Fibroblast of villous mesenchyme (primary cell): ENCODE measurements around the gene DESI1. TPM values are rescaled to one million over a fixed set of nuclear protein-coding genes. Genes with fewer than 3 reads are reported as not detected.

ENCODE experiments used
- DNase-seq: peaks from one replicate; pipeline ENCODE4 v3.0.0-alpha.2; 2010; ENCODE audit warnings: low read depth
- H3K4me3 ChIP-seq: 2 replicates; pipeline ENCODE4 v1.5.1; 2011; ENCODE audit warnings: low read depth, mild to moderate bottlenecking, low read length
- CTCF ChIP-seq: IDR thresholded peaks from 2 replicates; pipeline ENCODE4 v1.5.1; 2012; ENCODE audit warnings: low read depth, mild to moderate bottlenecking, low read length; ENCODE audit not compliant: insufficient read depth
- total RNA-seq: library from RNA; depleted of rRNA; stranded (reverse); fragments of >200 nt; gene quantifications from 2 replicates; pipeline ENCODE4 v1.2.3, GENCODE V29; 2012

The DESI1 gene
- total RNA-seq, 1 donor = 27.6 TPM

- DNase-seq = peak; percentile 86
- no peak overlapping the region for H3K4me3 ChIP-seq
- TF ChIP-seq CTCF = no peak
Measured at GRCh38 chr22:41565403-41566054, 55.3 kb downstream of the DESI1 start.

- peak; percentile 60 for DNase-seq
- TF ChIP-seq CTCF = no peak
- H3K4me3 ChIP-seq = no peak overlapping the region
Measured at GRCh38 chr22:41564563-41564962, 56.3 kb downstream of the DESI1 start.

- peak; percentile 93 for DNase-seq
- H3K4me3 ChIP-seq = peak overlapping the region; percentile 23
- no peak for TF ChIP-seq CTCF
Measured at GRCh38 chr22:41563051-41563711, 57.7 kb downstream of the DESI1 start.

GRCh38 chr22:41562461-41562860 is 58.4 kb downstream of the DESI1 start:
- TF ChIP-seq CTCF = no peak
- no peak overlapping the region for H3K4me3 ChIP-seq
- no peak for DNase-seq

GRCh38 chr22:41561788-41562187 is 59.1 kb downstream of the DESI1 start:
- no peak for TF ChIP-seq CTCF
- peak overlapping the region; percentile 57 for H3K4me3 ChIP-seq
- DNase-seq = no peak

GRCh38 chr22:41561335-41561734 is 59.5 kb downstream of the DESI1 start:
- peak overlapping the region; percentile 57 for H3K4me3 ChIP-seq
- no peak for TF ChIP-seq CTCF
- DNase-seq = no peak
